Muscle of back (tissue), 11 donors: ENCODE measurements around the gene PCDH12. TPM values are rescaled to one million over a fixed set of nuclear protein-coding genes. Genes with fewer than 3 reads are reported as not detected.
"Not testable (repeated sequence)": the region's sequence is repeated elsewhere in the genome, so short reads cannot be mapped to it uniquely, and the experiment has no call there.

Experiments used
- DNase-seq, 3 donors: peaks; one replicate each; pipeline versions ENCODE4 v3.0.0 to v3.0.0-alpha.2; 2013
- polyA plus RNA-seq, 10 donors: library from polyadenylated mRNA; unstranded; fragments of 120-200 nt; gene quantifications; one replicate each; pipeline ENCODE4 v1.2.1, GENCODE V29; 2013; ENCODE audit not compliant: insufficient read length in 10 of 10

The PCDH12 gene
- polyA plus RNA-seq, 10 donors = 14.0 to 21.4 (median 17.6) TPM

GRCh38 chr5:141942185-141942857 lies 15.7 kb downstream of the PCDH12 start:
- no peak for DNase-seq

GRCh38 chr5:141941779-141942178 lies 16.2 kb downstream of the PCDH12 start:
- no peak for DNase-seq

- no peak for DNase-seq
Measured at GRCh38 chr5:141941307-141941706, 16.7 kb downstream of the PCDH12 start.

DNA sequence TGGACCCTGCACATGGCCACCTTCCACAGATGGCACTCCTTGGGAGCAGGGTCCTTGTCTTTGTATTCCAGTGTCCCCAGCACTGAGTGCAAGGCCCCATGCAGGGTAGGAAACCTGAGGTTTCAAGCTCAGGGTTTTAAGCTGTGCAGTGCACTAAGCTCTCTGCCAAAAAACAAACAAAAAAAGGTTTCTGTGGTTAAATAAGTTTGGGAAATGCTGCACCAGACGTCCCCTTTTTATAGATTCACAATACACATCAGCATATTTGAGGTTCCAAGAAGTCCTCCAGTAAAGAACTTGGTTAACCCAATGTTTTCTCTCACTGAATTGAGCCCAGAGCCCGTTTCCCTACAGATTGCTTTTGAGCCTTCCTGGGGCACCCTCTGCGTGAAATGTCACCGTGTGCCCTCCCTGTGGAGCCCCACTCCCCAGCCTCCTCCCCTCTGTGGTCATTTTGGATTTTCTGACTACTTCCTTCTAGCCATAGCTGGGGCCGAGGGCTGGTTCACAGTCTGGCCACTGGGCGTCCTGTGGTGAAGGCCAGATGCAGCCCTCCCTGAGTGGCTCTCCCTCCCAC lies 17.2 kb downstream of the PCDH12 start:
- DNase-seq = no peak

DNA sequence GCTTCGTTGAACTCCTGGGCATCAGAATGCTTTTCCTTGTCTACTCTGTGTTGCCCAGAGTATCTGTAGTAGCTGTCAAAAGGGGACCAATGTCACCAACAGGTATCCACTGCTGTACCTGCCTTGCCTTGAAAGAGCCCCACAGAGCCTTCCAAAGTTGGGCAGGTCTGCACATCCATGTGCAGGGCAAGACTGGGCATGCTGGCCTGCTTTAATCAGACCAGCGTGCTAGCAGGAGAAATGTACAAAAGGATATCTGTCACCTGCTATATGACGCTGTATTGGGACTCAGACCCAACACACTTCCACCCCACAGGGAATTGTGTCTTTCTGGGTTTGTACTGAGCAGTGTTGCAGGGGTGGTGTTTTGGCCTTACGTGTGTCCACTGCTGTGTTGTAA lies 22.5 kb downstream of the PCDH12 start:
- no peak for DNase-seq

DNA sequence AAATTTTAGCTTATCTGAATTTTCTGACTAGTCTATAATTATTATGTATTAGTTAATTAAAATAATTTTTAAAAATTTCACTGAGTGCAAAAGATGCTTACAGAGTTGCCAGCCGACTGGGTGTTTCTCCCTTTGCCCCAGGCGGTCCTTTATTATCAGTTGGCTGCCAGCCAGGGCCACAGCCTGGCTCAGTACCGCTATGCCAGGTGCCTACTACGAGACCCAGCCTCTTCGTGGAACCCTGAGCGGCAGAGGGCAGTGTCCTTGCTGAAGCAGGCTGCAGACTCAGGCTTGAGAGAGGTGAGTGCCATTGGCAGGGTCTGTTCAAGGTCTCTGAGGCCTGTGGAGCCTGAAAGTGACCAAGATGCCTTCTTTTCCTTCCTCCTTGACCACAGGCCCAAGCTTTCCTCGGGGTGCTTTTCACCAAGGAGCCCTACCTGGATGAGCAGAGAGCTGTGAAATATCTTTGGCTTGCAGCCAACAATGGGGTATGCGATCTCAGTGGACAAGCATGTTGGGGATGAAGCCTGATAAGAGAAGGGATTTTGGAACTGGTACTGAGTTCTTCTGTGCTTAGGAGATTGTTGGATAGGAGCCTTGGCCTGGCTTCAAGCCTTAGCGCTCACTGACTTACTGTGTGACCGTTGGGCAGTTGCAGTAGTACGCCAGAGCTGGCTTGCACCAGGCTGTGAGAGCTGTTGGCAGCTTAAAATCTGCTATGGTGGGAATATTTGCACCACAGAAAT lies 23.7 kb downstream of the PCDH12 start:
- no peak for DNase-seq

- no peak for DNase-seq
Measured at GRCh38 chr5:141933151-141933550, 24.9 kb downstream of the PCDH12 start.

- no peak for DNase-seq
Measured at GRCh38 chr5:141931694-141932093, 26.3 kb downstream of the PCDH12 start.

DNA sequence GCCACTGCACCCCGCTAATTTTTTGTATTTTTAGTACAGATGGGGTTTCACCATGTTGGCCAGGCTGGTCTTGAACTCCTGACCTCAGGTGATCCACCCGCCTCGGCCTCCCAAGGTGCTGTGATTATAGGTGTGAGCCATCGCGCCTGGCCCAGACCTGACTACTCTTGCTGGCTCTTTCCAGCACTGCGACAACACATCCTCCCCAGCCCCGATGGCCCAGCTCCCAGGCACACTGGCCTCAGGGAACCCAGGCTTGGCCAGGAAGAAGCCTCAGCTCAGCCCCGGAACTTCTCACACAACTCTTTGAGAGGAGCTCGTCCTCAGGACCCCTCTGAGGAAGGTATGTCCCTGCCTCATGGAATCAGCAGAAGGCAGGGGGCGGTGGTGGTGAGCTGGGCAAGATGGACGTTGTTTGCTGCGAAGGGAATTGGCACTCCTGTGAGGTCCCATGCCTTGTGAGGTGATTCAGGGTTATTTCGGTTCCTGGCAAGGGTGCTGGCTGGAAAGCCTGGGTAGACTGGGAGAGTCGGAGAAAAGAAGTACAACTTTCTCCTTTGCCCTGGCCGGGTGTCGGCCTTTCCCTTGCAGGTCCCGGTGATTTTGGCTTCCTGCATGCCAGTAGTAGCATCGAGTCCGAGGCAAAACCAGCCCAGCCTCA lies 28.5 kb downstream of the PCDH12 start:
- no peak for DNase-seq

GRCh38 chr5:141928051-141928450 lies 30.0 kb downstream of the PCDH12 start:
- no peak for DNase-seq

- no peak for DNase-seq
Measured at GRCh38 chr5:141926434-141926833, 31.6 kb downstream of the PCDH12 start.

DNA sequence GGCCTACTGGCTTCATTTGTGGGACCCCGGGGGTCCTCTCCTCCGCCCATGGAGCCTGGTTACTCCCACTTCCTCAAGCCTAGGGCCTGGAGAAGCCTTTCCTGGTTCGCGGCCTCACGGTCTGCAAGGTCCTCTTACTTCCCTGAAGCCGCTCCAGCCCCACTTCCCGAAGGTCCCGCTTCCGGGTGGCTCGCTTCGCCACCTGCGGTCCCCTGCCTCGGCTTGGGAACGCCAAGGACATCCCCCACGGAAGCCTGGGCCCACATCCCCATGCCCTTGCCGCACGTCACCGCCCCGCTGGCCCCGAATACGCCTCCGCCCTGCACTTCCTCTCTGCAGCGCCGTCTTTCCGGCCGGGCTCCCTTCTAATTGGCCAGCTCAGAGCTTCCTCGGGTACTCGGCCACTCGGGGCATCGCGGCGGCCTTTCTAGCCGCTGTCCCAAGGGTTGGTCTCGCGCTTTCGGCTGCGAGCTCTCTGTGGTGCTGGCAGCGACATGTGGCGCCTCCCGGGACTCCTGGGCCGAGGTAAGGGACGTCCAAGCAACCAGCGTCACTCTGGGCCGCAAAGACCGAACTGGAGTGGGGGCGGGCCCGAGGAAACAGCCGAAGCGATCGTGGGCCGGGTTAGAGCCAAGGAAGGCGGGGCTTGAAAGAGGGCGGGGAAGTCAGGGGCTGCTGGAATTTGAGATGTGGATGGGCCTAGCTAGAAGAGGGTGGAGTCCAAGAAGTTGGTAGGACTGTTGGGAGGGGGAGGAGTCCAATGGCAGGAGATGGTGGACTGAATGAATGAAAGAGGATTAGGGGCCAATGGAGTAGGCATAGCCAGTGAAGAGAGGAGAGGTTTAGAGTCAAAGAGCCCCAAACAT lies 34.3 kb downstream of the PCDH12 start, which contains the start of gene DELE1:
DELE1 (plus strand) TSS at position 424 of the 866 bp plus-strand sequence; CDS start at position 495, 71 bp downstream.
- peak; percentile 92 to 99 (median 95) for DNase-seq

GRCh38 chr5:141922827-141923447 lies 35.1 kb downstream of the PCDH12 start:
- DNase-seq = not testable (repeated sequence)

DNA sequence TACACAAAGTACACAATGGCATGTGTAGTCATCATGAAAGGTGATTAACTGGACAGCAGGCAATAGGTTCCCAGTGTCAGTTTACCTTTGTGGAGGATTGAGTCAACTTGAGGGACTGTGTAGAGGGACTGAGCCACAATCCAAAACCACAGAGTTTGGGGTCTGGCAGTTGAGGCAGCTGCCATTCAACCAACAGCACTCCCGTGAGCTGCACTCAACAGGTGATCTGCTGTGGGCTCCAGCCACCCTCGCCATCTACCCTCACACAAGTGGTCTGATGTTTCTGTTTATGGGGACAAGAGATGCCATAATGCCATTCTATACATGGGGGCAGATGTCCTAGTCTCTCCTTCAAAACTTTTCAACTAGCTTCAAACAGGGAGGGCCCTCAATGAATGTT lies 37.2 kb downstream of the PCDH12 start:
- no peak for DNase-seq

- DNase-seq = peak in 1 of 3 donors; percentile 5
Measured at GRCh38 chr5:141919218-141920119, 38.5 kb downstream of the PCDH12 start.

DNA sequence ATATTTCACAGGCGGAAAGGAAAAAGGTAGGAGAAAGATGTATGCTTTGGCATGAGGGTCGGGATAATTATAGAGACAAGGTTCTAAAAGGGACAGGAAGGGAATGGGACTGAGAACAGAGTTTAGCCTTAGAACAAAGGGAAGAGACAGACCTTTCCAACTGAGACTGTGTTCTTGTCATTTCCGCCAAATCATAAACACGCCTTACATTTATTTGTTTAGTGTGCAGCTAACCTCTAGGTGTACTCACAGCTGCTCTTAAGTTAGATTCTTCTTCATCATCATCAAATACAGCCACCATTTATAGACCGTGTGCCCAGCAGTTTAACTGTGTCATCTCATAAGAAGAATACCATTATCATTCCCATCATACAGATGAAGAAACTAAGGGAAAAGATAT lies 40.2 kb downstream of the PCDH12 start:
- no peak for DNase-seq

DNA sequence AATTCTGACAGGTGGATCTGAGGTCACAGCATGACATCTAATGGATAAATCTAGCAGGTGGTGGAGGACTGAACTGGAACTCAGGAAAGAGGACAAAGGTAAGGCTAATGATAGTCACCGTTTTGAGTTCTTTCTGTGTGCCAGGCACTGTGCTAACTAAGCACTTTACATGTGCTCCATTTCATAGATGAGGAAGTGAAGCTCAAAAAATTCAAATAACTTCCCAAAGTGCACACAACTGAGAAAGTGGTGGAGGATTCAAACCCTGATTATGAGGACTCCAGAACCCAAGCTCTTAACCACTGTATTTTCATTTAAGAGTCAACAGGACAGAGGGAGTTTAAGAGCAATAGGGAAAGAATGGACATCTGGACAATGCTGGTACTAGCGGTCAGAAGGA lies 41.5 kb downstream of the PCDH12 start:
- DNase-seq = no peak

DNA sequence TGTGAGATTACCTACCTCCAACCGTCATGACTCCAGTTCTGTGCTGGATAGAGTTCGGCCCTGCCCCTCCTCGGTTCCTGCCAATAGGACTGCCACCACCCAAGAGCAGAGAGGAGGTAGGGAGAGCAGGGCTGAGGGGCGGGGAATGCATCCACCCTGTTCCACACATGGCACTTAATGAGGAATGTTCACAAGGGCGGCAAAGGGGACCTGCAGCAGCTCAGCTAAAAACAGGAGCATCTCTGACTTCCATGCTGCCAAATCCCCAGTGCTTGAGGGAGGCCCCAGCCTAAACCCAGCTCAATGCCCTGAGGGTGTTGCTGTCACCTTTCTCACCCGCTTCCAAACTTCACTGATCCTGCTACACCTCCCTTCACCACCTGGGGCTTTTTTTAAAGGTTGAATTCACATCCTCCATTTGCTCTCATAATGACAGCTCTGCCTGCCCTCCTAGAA lies 42.1 kb downstream of the PCDH12 start:
- DNase-seq = no peak

GRCh38 chr5:141914797-141915196 lies 43.2 kb downstream of the PCDH12 start:
- no peak for DNase-seq
